ENCODE results near the gene KMT2B.
A peak's percentile ranks its signal among the peaks of the same experiment; 100 is the strongest.

The KMT2B gene

GRCh38 chr19:35786299-35787160 lies 68.7 kb downstream of the KMT2B start:
- no peaks in the 10 kb centered on the region for H3K9me3 ChIP-seq (replicated peaks in 1 of 11)
- 0 out of 22 replicates have a peak overlapping the region, but pooled peaks of 1 of the 11 experiments have one; percentile 23 for H3K9ac ChIP-seq
- H4K20me1 ChIP-seq: peaks cover 0 to 37% (median 0%) of the 10 kb centered on the region in 11 experiments; a peak in 6 of 22 replicates
- TF ChIP-seq Cebpa-rat (IDR thresholded peaks at IDR 0.05): no peak
- no peaks in the 10 kb centered on the region for H3K27me3 ChIP-seq
- H3K36me3 ChIP-seq: peaks cover 0 to 67% (median 50%) of the 10 kb centered on the region in 11 experiments; a peak in 19 of 22 replicates
- H3K4me3 ChIP-seq: no peak overlapping the region
- peak overlapping the region in 3 of 11 experiments; percentile 9 to 18 (median 9); a peak in 2 of 22 replicates for H3K27ac ChIP-seq
- no peak overlapping the region for H3K4me2 ChIP-seq
- peaks cover 0 to 51% (median 30%) of the 10 kb centered on the region in 10 experiments; a peak in 17 of 20 replicates for H3K4me1 ChIP-seq

GRCh38 chr19:35787227-35787799 lies 69.5 kb downstream of the KMT2B start:
- Histone ChIP-seq H3K4me1 (peaks cover 0 to 51% (median 35%) of the 10 kb centered on the region in 10 experiments; a peak in 18 of 20 replicates), H3K4me3 (no peak overlapping the region), H3K36me3 (peaks cover 0 to 59% (median 42%) of the 10 kb centered on the region in 11 experiments; a peak in 19 of 22 replicates), H4K20me1 (peaks cover 0 to 32% (median 0%) of the 10 kb centered on the region in 11 experiments; a peak in 6 of 22 replicates), H3K27ac (0 out of 22 replicates have a peak overlapping the region, but pooled peaks of 1 of the 11 experiments have one; percentile 9), H3K4me2 (no peak overlapping the region), H3K9ac (no peak overlapping the region; a peak in 1 of 22 replicates), H3K9me3 (replicated peaks in 1 of 11) (no peaks in the 10 kb centered on the region), H3K27me3 (no peaks in the 10 kb centered on the region)
- no peak for TF ChIP-seq Cebpa-rat (IDR thresholded peaks at IDR 0.05)
